RWPE2 (cell line): ENCODE measurements around the gene SPRR3.

Experiments used
- ATAC-seq: fragments of 200-7000 bp; cut with Tn5 transposase; 3 replicates; pipeline ENCODE4 v1.9.1; 2021; ENCODE audit warnings: low read depth
- DNase-seq: peaks from one replicate; pipeline ENCODE4 v3.0.0-alpha.2; 2020; ENCODE audit warnings: low spot score
- H3K27ac ChIP-seq: fragments of 450-650 bp; 2 replicates; pipeline ENCODE4 v1.5.1; 2017; ENCODE audit warnings: mild to moderate bottlenecking; ENCODE audit not compliant: poor library complexity, severe bottlenecking
- H3K27me3 ChIP-seq: fragments of 250-450 bp; sonication (Bioruptor Pico); 2 replicates; pipeline ENCODE4 v1.5.1; 2021; ENCODE audit warnings: mild to moderate bottlenecking, moderate library complexity; ENCODE audit not compliant: insufficient read depth, poor library complexity, severe bottlenecking
- H3K36me3 ChIP-seq: fragments of 250-450 bp; sonication (Bioruptor Pico); 2 replicates; pipeline ENCODE4 v1.5.1; 2020; ENCODE audit warnings: low read depth, mild to moderate bottlenecking, moderate library complexity
- H3K4me1 ChIP-seq: fragments of 250-450 bp; sonication (Bioruptor Pico); 2 replicates; pipeline ENCODE4 v1.5.1; 2021; ENCODE audit warnings: mild to moderate bottlenecking, moderate library complexity; ENCODE audit not compliant: insufficient read depth, poor library complexity, severe bottlenecking
- H3K4me3 ChIP-seq: fragments of 250-450 bp; sonication (Bioruptor Pico); 2 replicates; pipeline ENCODE4 v1.5.1; 2021; ENCODE audit warnings: mild to moderate bottlenecking, moderate library complexity; ENCODE audit not compliant: severe bottlenecking
- H3K9me3 ChIP-seq: fragments of 250-450 bp; sonication (Bioruptor Pico); 2 replicates; pipeline ENCODE4 v1.5.1; 2021; ENCODE audit warnings: mild to moderate bottlenecking, moderate library complexity; ENCODE audit not compliant: severe bottlenecking
- CTCF ChIP-seq: fragments of 450-650 bp; IDR thresholded peaks from one replicate; pipeline ENCODE4 v1.5.1; 2017; ENCODE audit warnings: mild to moderate bottlenecking, moderate library complexity; ENCODE audit not compliant: poor library complexity, severe bottlenecking

SPRR3 gene

GRCh38 chr1:152993186-152993585 is 8.4 kb upstream of the SPRR3 start:
- Histone ChIP-seq H3K27ac (no peak overlapping the region), H3K4me3 (no peak overlapping the region), H3K9me3 (no peaks in the 10 kb centered on the region), H3K36me3 (no peaks in the 10 kb centered on the region), H3K27me3 (no peaks in the 10 kb centered on the region), H3K4me1 (no peaks in the 10 kb centered on the region)
- no peak for TF ChIP-seq CTCF
- DNase-seq, result no peak
- ATAC-seq, result no peak

- Histone ChIP-seq H3K9me3 (no peaks in the 10 kb centered on the region), H3K36me3 (no peaks in the 10 kb centered on the region), H3K27ac (no peak overlapping the region), H3K4me1 (no peaks in the 10 kb centered on the region), H3K27me3 (no peaks in the 10 kb centered on the region), H3K4me3 (no peak overlapping the region)
- DNase-seq (no peak), ATAC-seq (no peak)
- no peak for TF ChIP-seq CTCF
Measured at GRCh38 chr1:152995842-152996241, 5.7 kb upstream of the SPRR3 start.

- no peaks in the 10 kb centered on the region for H3K27me3 ChIP-seq
- no peaks in the 10 kb centered on the region for H3K9me3 ChIP-seq
- no peak overlapping the region for H3K4me3 ChIP-seq
- TF ChIP-seq CTCF, result no peak
- no peaks in the 10 kb centered on the region for H3K36me3 ChIP-seq
- DNase-seq (no peak), ATAC-seq (no peak)
- no peaks in the 10 kb centered on the region for H3K4me1 ChIP-seq
- no peak overlapping the region for H3K27ac ChIP-seq
Measured at GRCh38 chr1:152996633-152997400, 4.7 kb upstream of the SPRR3 start.

- Histone ChIP-seq H3K36me3 (no peaks in the 10 kb centered on the region), H3K4me3 (no peak overlapping the region), H3K27me3 (no peaks in the 10 kb centered on the region), H3K4me1 (no peaks in the 10 kb centered on the region), H3K9me3 (no peaks in the 10 kb centered on the region), H3K27ac (no peak overlapping the region)
- TF ChIP-seq CTCF, result no peak
- ATAC-seq (no peak), DNase-seq (no peak)
Measured at GRCh38 chr1:152997901-152998300, 3.6 kb upstream of the SPRR3 start.

- DNase-seq (no peak), ATAC-seq (no peak)
- H3K9me3 ChIP-seq, result no peaks in the 10 kb centered on the region
- H3K27me3 ChIP-seq, result no peaks in the 10 kb centered on the region
- TF ChIP-seq CTCF, result no peak
- no peak overlapping the region for H3K27ac ChIP-seq
- no peak overlapping the region for H3K4me3 ChIP-seq
- no peaks in the 10 kb centered on the region for H3K4me1 ChIP-seq
- H3K36me3 ChIP-seq, result no peaks in the 10 kb centered on the region
Measured at GRCh38 chr1:152998476-152998875, 3.1 kb upstream of the SPRR3 start.
